ENCODE measurements around the gene FBXL7.

The FBXL7 gene

DNA sequence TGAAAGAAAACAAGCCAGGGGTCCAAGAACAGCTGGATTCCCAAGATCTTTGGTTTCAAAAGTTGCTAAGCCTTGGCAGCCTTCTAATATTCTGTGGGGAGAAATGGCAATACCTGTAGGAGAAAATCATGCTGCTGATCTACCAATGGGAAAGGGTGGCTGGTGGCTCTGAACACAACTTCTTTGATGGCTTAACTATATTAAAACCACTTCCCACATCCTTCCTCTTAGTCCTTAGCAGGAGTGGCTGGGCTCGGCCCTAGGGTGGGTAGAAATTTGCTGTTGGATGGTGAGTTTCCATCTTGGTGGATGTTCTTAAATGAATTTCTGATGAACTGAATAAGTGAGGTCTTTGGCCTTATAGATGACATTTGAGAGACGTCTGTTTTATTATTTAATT is 19.5 kb upstream of the FBXL7 start:
- TF ChIP-seq, protein P1, sequence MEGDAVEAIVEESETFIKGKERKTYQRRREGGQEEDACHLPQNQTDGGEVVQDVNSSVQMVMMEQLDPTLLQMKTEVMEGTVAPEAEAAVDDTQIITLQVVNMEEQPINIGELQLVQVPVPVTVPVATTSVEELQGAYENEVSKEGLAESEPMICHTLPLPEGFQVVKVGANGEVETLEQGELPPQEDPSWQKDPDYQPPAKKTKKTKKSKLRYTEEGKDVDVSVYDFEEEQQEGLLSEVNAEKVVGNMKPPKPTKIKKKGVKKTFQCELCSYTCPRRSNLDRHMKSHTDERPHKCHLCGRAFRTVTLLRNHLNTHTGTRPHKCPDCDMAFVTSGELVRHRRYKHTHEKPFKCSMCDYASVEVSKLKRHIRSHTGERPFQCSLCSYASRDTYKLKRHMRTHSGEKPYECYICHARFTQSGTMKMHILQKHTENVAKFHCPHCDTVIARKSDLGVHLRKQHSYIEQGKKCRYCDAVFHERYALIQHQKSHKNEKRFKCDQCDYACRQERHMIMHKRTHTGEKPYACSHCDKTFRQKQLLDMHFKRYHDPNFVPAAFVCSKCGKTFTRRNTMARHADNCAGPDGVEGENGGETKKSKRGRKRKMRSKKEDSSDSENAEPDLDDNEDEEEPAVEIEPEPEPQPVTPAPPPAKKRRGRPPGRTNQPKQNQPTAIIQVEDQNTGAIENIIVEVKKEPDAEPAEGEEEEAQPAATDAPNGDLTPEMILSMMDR (IDR thresholded peaks at IDR 0.05; ENCODE audit: low read depth, low read length) = no peak
- Histone ChIP-seq H3K27me3 (ENCODE audit: insufficient read depth, low read depth, severe bottlenecking) (no peaks in the 10 kb centered on the region), H3K27ac (no peak overlapping the region)

DNA sequence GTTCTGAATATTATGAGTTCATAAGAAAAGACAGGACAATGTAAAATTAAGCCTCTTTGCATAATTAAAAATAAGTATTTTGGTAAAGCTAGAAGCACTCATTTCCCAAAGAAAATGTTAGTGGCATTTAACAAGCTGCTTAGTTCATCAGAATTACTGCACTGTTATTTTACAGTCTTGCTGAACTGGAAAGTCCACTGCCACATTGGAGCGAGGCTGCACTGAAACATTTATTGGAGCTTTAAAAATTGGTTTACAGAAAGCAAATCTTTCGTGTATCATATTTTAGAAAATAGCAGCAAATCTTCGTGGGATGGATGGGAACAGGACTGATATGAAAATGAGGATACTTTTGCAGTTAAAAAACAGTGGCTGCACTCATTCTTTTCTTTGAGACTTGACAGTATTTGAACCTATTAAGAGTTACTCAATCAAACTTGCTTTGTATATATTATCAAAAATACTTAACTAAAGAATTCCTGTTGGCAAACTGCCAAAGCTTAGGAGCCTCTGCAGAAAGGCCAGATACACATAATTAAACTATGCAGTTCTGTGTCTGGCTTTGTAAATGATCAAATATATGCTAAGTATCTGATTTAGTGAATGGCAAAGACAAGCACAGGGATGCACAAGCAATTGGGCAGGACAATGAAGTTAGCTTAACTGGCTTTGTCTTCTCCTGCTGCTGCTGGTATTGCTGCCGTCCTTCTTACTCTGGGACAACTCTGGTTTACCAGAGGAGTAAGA is 16.5 kb upstream of the FBXL7 start:
- H3K36me3 ChIP-seq = no peaks in the 10 kb centered on the region
- no peak overlapping the region for H3K4me3 ChIP-seq (ENCODE audit: low read depth, low read length)
- no peaks in the 10 kb centered on the region for H3K9me3 ChIP-seq (ENCODE audit: severe bottlenecking)
- H3K27me3 ChIP-seq (ENCODE audit: insufficient read depth, low read depth, severe bottlenecking) = no peaks in the 10 kb centered on the region
- TF ChIP-seq, protein P1 (IDR thresholded peaks at IDR 0.05; ENCODE audit: low read depth, low read length) = no peak
- no peak overlapping the region for H3K27ac ChIP-seq
- no peak for DNase-seq

More for the DNA sequence above, 19.5 kb upstream of the FBXL7 start:
- no peak overlapping the region for H3K4me3 ChIP-seq (ENCODE audit: low read depth, low read length)
- DNase-seq = no peak
- no peaks in the 10 kb centered on the region for H3K9me3 ChIP-seq (ENCODE audit: severe bottlenecking)
- H3K36me3 ChIP-seq = no peaks in the 10 kb centered on the region

DNA sequence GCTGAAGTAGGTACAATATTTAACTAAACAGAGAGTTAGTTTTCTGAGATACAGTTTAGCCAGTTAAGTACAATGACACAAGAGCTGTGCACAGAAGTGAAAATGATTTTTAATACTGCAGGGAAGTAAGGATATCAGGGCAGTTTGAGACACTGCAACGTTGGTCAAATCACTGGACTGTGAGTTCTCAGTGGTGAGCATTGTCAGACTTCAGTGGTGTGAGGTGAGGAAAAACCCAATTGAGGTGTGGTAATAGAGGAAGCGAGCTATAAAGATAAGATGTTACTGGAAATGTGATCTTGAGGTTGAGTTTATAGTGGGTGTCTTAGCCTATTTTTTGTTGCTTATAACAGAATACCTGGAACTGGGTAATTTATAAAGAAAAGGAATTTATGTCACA is 12.8 kb upstream of the FBXL7 start:
- H3K27me3 ChIP-seq (ENCODE audit: insufficient read depth, low read depth, severe bottlenecking) = no peaks in the 10 kb centered on the region
- no peaks in the 10 kb centered on the region for H3K36me3 ChIP-seq
- TF ChIP-seq, protein P1 (IDR thresholded peaks at IDR 0.05; ENCODE audit: low read depth, low read length) = no peak
- H3K27ac ChIP-seq = no peak overlapping the region
- H3K4me3 ChIP-seq (ENCODE audit: low read depth, low read length) = no peak overlapping the region
- DNase-seq = no peak
- H3K9me3 ChIP-seq (ENCODE audit: severe bottlenecking) = no peaks in the 10 kb centered on the region

DNA sequence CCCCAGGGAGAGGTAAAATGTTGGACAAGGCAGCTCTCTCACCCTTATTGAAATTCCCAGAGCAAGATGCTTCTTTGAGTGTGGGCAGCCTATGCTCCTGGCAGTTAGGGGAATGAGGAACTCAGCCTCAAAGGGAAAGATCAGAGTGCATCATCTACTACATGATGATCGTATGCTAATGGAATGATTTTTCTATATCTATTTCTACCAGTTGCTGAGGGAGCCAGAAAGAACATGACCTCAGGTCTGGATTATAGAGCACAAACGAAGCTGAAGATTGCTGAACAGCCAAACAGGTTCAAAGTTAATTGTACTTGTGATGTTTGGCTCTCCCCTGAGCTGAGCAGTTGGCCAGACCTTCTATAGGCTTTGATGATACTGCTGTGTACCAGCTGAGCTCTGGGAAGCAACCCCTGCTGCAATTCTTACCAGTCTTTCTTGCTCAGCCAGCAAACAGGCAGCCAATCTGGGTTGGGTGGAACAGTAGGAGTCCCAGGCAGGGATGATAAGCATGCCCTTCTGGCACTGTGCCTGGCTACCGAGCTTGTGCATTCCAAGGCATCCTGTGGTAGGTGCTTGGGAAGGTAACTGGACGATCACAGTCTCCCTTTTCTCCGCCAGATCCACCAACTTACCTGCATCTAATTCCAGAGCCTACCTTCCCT is 10.3 kb upstream of the FBXL7 start:
- Histone ChIP-seq H3K27me3 (ENCODE audit: insufficient read depth, low read depth, severe bottlenecking) (no peaks in the 10 kb centered on the region), H3K36me3 (no peaks in the 10 kb centered on the region), H3K27ac (no peak overlapping the region), H3K4me3 (ENCODE audit: low read depth, low read length) (no peak overlapping the region), H3K9me3 (ENCODE audit: severe bottlenecking) (no peaks in the 10 kb centered on the region)
- TF ChIP-seq, protein P1 (IDR thresholded peaks at IDR 0.05; ENCODE audit: low read depth, low read length) = no peak
- no peak for DNase-seq

DNA sequence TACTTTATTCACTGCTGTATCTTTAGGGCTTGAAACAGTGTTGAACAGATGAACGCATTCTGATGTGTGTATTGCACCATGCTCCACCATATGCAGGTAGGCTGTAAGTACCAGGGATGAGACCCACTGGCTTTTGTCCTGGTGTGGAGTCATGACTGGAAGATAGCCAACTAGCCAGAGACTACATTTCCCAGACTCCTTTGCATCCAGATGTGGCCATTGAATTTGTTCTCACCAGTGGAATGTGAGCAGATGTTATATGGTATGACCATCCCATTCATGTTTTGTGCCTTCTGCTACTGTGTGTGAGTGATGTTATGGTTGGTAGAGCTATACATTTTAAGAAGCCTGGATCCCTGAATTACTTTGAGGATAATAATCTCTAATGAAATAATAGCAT is 7.4 kb upstream of the FBXL7 start:
- Histone ChIP-seq H3K4me3 (ENCODE audit: low read depth, low read length) (no peak overlapping the region), H3K27me3 (ENCODE audit: insufficient read depth, low read depth, severe bottlenecking) (no peaks in the 10 kb centered on the region), H3K9me3 (ENCODE audit: severe bottlenecking) (no peaks in the 10 kb centered on the region), H3K36me3 (no peaks in the 10 kb centered on the region), H3K27ac (no peak overlapping the region)
- no peak for DNase-seq
- TF ChIP-seq, protein P1 (IDR thresholded peaks at IDR 0.05; ENCODE audit: low read depth, low read length) = no peak

All from WERI-Rb-1 (cell line).